SK-N-SH (cell line): ENCODE data around the gene LTB4R. TPM values are rescaled to one million over a fixed set of nuclear protein-coding genes. Genes with fewer than 3 reads are reported as not detected.

Source experiments
- CTCF ChIA-PET: fragments of 300-600, 350-600 bp; formaldehyde crosslinking; extraction: SDS; loops from one replicate; lab custom pipeline; 2021; lab: Yijun Ruan, JAX
- POLR2A ChIA-PET: fragments of 350-600 bp; sonication (Branson Sonifier 250); formaldehyde crosslinking; extraction: SDS; loops from one replicate; lab custom pipeline; 2020; ENCODE audit warnings: antibody characterized with exemption, inconsistent platforms; lab: Yijun Ruan, JAX
- DNase-seq: peaks from one replicate; pipeline ENCODE4 v3.0.0; 2012
- H2AFZ ChIP-seq: fragments of 200-600 bp; sonication (generic); 2 replicates; pipeline ENCODE4 v1.8.1; 2016; ENCODE audit warnings: antibody characterized with exemption, mild to moderate bottlenecking, low read depth
- H3F3A ChIP-seq: fragments of 200-600 bp; sonication (generic); replicated peaks from 2 replicates; pipeline ENCODE3; 2016; ENCODE audit warnings: antibody characterized with exemption, mild to moderate bottlenecking; ENCODE audit not compliant: insufficient read depth
- H3K27ac ChIP-seq, 2 experiments: fragments of 200-500 bp in 1 of 2; fragments of 200-600 bp in 1 of 2; sonication (Bioruptor generic) in 1 of 2; sonication (generic), shearing (Covaris generic) in 1 of 2; 2 replicates each; pipeline versions ENCODE4 v1.5.1 to v1.6.1; 2014 to 2016; ENCODE audit warnings: low read depth in 2 of 2, inconsistent platforms in 1 of 2, low read length in 1 of 2, mild to moderate bottlenecking in 1 of 2, mixed read lengths in 1 of 2
- H3K27me3 ChIP-seq: fragments of 200-600 bp; sonication (generic), shearing (Covaris generic); 2 replicates; pipeline ENCODE4 v1.6.1; 2016; ENCODE audit warnings: mixed run types; ENCODE audit not compliant: insufficient read depth
- H3K36me3 ChIP-seq, 2 experiments: fragments of 200-500 bp in 1 of 2; fragments of 200-600 bp in 1 of 2; sonication (Bioruptor generic) in 1 of 2; sonication (generic) in 1 of 2; replicated peaks in 1 of 2; 2 replicates each; pipeline versions ENCODE3 to v1.5.1; 2014 to 2016; ENCODE audit warnings: low read length in 1 of 2, mild to moderate bottlenecking in 1 of 2; ENCODE audit not compliant: insufficient read depth in 2 of 2, control insufficient read depth in 1 of 2
- H3K4me1 ChIP-seq, 2 experiments: fragments of 200-500 bp in 1 of 2; fragments of 200-600 bp in 1 of 2; sonication (Bioruptor generic) in 1 of 2; sonication (generic), shearing (Covaris generic) in 1 of 2; 2 replicates each; pipeline versions ENCODE4 v1.5.1 to v1.6.1; 2014 to 2016; ENCODE audit warnings: low read depth in 1 of 2, low read length in 1 of 2, mixed run types in 1 of 2; ENCODE audit not compliant: insufficient read depth in 2 of 2, control insufficient read depth in 1 of 2
- H3K4me2 ChIP-seq: fragments of 200-600 bp; sonication (generic), shearing (Covaris generic); 2 replicates; pipeline ENCODE4 v1.6.1; 2017; ENCODE audit warnings: mixed run types
- H3K4me3 ChIP-seq, 2 experiments: fragments of 200-500 bp in 1 of 2; fragments of 200-600 bp in 1 of 2; sonication (Bioruptor generic) in 1 of 2; sonication (generic), shearing (Covaris generic) in 1 of 2; 2 replicates each; pipeline versions ENCODE4 v1.5.1 to v1.8.1; 2014 to 2016; ENCODE audit warnings: low read depth in 2 of 2, inconsistent platforms in 1 of 2, low read length in 1 of 2, mild to moderate bottlenecking in 1 of 2, mixed read lengths in 1 of 2, moderate library complexity in 1 of 2
- H3K79me2 ChIP-seq: fragments of 200-600 bp; sonication (generic); 2 replicates; pipeline ENCODE4 v1.8.1; 2017; ENCODE audit warnings: mild to moderate bottlenecking; ENCODE audit not compliant: insufficient read depth
- H3K9ac ChIP-seq: fragments of 200-600 bp; sonication (generic); 2 replicates; pipeline ENCODE4 v1.6.1; 2017; ENCODE audit warnings: mixed run types
- H3K9me2 ChIP-seq: fragments of 200-600 bp; sonication (generic); 2 replicates; pipeline ENCODE4 v1.6.1; 2017; ENCODE audit warnings: mixed run types
- H3K9me3 ChIP-seq: fragments of 200-600 bp; sonication (generic); 2 replicates; pipeline ENCODE4 v1.6.1; 2017; ENCODE audit warnings: mixed run types, mild to moderate bottlenecking, moderate library complexity
- H4K20me1 ChIP-seq: fragments of 200-600 bp; sonication (generic); 2 replicates; pipeline ENCODE4 v1.6.1; 2017; ENCODE audit warnings: mild to moderate bottlenecking, mixed run types; ENCODE audit not compliant: insufficient read depth
- CTCF ChIP-seq: fragments of 200-600 bp; sonication (generic); IDR thresholded peaks from 2 replicates; pipeline ENCODE4 v1.6.1; 2017; ENCODE audit warnings: antibody characterized with exemption, mild to moderate bottlenecking, moderate library complexity
- EP300 ChIP-seq, 2 experiments: IDR thresholded peaks; 2 replicates each; pipeline versions ENCODE4 v1.4.0 to v1.6.1; 2012; ENCODE audit warnings: borderline replicate concordance in 1 of 2, low read depth in 1 of 2, low read length in 1 of 2
- EZH2phosphoT487 ChIP-seq: fragments of 200-600 bp; sonication (generic); IDR thresholded peaks from 2 replicates; pipeline ENCODE4 v1.6.1; 2017; ENCODE audit warnings: low read depth, mixed run types, mild to moderate bottlenecking, antibody characterized with exemption, moderate library complexity, borderline replicate concordance
- FOSL2 ChIP-seq: IDR thresholded peaks from 2 replicates; pipeline ENCODE4 v1.4.0; 2012; ENCODE audit warnings: low read depth, mild to moderate bottlenecking, moderate library complexity, borderline replicate concordance
- GATA2 ChIP-seq: sonication (generic); formaldehyde crosslinking; IDR thresholded peaks from 2 replicates; pipeline ENCODE4 v1.5.0; 2020; ENCODE audit warnings: mild to moderate bottlenecking, missing genetic modification reagents
- NRF1 ChIP-seq: IDR thresholded peaks from 2 replicates; pipeline ENCODE4 v1.6.1; 2012; ENCODE audit warnings: low read depth, mild to moderate bottlenecking, low read length
- POLR2AphosphoS5 ChIP-seq: IDR thresholded peaks from 2 replicates; pipeline ENCODE4 v1.6.1; 2012; ENCODE audit warnings: low read depth, low read length
- RAD21 ChIP-seq: IDR thresholded peaks from 2 replicates; pipeline ENCODE4 v1.6.1; 2012; ENCODE audit warnings: mild to moderate bottlenecking, low read length
- REST ChIP-seq: IDR thresholded peaks from 2 replicates; pipeline ENCODE4 v1.6.1; 2012; ENCODE audit warnings: mild to moderate bottlenecking, low read depth, low read length, moderate library complexity
- RFX5 ChIP-seq: IDR thresholded peaks from 2 replicates; pipeline ENCODE4 v1.6.1; 2012; ENCODE audit warnings: mild to moderate bottlenecking, improper control_type of control experiment, low read length
- RXRA ChIP-seq: IDR thresholded peaks from 2 replicates; pipeline ENCODE4 v1.4.0; 2012; ENCODE audit warnings: low read depth, mild to moderate bottlenecking, borderline replicate concordance
- SMC3 ChIP-seq: IDR thresholded peaks from 2 replicates; pipeline ENCODE4 v1.6.1; 2012; ENCODE audit warnings: low read depth, low read length, improper control_type of control experiment
- USF2 ChIP-seq: fragments of 150-350 bp; IDR thresholded peaks from 2 replicates; pipeline ENCODE4 v1.6.1; 2017; ENCODE audit warnings: antibody characterized with exemption, low read length, low read depth, borderline replicate concordance
- WGBS: methylation state at CpG from one replicate; pipeline ENCODE4 v1.1.6; 2017; ENCODE audit warnings: low lambda C conversion rate; 5-methylcytosine and 5-hydroxymethylcytosine counted together
- polyA plus RNA-seq, 3 experiments: library from polyadenylated mRNA; depleted of rRNA; stranded (reverse); fragments of >200 nt; gene quantifications; 2 replicates each; pipeline ENCODE4 v1.2.3, GENCODE V29; 2012
- TF ChIP-seq, protein P1 (sequence below): IDR thresholded peaks from 2 replicates; pipeline ENCODE4; 2012
- TF ChIP-seq, protein P2 (sequence below): IDR thresholded peaks from 2 replicates; pipeline ENCODE4 v1.4.0; 2012; ENCODE audit warnings: low read depth, borderline replicate concordance
- TF ChIP-seq, protein P3 (sequence below): fragments of 150-350 bp; IDR thresholded peaks from 2 replicates; pipeline ENCODE4 v1.6.1; 2016; ENCODE audit warnings: mild to moderate bottlenecking, low read depth, low read length

LTB4R gene
- polyA plus RNA-seq, 1 of the 3 experiments (the other 2 are of a cell fraction): 11.9 TPM

GRCh38 chr14:24272467-24272866 lies 38.8 kb upstream of the LTB4R start:
- H3K27me3 ChIP-seq: no peaks in the 10 kb centered on the region
- WGBS: 79% methylated on average over 2 of the region's 2 CpGs
- H3K9me2 ChIP-seq: no peaks in the 10 kb centered on the region
- no peaks in the 10 kb centered on the region for H3F3A ChIP-seq
- no peak; the same call in 1 of the 2 replicates for TF ChIP-seq CTCF
- no peak for TF ChIP-seq GATA2
- no peak for TF ChIP-seq NRF1
- no peak for TF ChIP-seq EP300 (IDR thresholded peaks at IDR 0.05; ENCODE audit: borderline replicate concordance in 1 of 2, low read depth in 1 of 2, low read length in 1 of 2)
- no peak for TF ChIP-seq RXRA
- TF ChIP-seq RFX5: no peak
- TF ChIP-seq, protein P1, sequence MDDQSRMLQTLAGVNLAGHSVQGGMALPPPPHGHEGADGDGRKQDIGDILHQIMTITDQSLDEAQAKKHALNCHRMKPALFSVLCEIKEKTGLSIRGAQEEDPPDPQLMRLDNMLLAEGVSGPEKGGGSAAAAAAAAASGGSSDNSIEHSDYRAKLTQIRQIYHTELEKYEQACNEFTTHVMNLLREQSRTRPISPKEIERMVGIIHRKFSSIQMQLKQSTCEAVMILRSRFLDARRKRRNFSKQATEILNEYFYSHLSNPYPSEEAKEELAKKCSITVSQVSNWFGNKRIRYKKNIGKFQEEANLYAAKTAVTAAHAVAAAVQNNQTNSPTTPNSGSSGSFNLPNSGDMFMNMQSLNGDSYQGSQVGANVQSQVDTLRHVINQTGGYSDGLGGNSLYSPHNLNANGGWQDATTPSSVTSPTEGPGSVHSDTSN: no peak
- no peak for TF ChIP-seq POLR2AphosphoS5
- TF ChIP-seq, protein P2, sequence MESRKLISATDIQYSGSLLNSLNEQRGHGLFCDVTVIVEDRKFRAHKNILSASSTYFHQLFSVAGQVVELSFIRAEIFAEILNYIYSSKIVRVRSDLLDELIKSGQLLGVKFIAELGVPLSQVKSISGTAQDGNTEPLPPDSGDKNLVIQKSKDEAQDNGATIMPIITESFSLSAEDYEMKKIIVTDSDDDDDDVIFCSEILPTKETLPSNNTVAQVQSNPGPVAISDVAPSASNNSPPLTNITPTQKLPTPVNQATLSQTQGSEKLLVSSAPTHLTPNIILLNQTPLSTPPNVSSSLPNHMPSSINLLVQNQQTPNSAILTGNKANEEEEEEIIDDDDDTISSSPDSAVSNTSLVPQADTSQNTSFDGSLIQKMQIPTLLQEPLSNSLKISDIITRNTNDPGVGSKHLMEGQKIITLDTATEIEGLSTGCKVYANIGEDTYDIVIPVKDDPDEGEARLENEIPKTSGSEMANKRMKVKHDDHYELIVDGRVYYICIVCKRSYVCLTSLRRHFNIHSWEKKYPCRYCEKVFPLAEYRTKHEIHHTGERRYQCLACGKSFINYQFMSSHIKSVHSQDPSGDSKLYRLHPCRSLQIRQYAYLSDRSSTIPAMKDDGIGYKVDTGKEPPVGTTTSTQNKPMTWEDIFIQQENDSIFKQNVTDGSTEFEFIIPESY: no peak
- TF ChIP-seq FOSL2: no peak
- TF ChIP-seq EZH2phosphoT487: no peak
- TF ChIP-seq, protein P3, sequence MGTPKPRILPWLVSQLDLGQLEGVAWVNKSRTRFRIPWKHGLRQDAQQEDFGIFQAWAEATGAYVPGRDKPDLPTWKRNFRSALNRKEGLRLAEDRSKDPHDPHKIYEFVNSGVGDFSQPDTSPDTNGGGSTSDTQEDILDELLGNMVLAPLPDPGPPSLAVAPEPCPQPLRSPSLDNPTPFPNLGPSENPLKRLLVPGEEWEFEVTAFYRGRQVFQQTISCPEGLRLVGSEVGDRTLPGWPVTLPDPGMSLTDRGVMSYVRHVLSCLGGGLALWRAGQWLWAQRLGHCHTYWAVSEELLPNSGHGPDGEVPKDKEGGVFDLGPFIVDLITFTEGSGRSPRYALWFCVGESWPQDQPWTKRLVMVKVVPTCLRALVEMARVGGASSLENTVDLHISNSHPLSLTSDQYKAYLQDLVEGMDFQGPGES: no peak
- no peak for TF ChIP-seq REST
- TF ChIP-seq SMC3: no peak
- no peak for TF ChIP-seq RAD21
- TF ChIP-seq USF2: no peak
- H3K27ac ChIP-seq: no peak overlapping the region
- no peak overlapping the region for H3K4me3 ChIP-seq
- no peak overlapping the region for H3K9ac ChIP-seq
- no peak for DNase-seq
- ChIA-PET POLR2A (interaction anchor here (0.6 kb wide), 1 partner anchor 1201 kb away, joined by 3 read pairs; no protein-coding TSS in a partner anchor), CTCF (interaction anchor here (0.7 to 4.9 kb wide), 4 partner anchors 11 to 50 kb away, joined by 4 to 37 read pairs (median 13); partner anchors contain the start of gene TINF2)
- no peaks in the 10 kb centered on the region for H4K20me1 ChIP-seq
- H2AFZ ChIP-seq: no peak overlapping the region
- H3K79me2 ChIP-seq: no peaks in the 10 kb centered on the region; the same call in 1 of the 2 replicates
- H3K4me1 ChIP-seq: peaks cover 6 to 10% of the 10 kb centered on the region in 2 experiments; a peak in 2 of 4 replicates
- H3K36me3 ChIP-seq: peaks cover 0 to 15% of the 10 kb centered on the region in 2 experiments
- H3K4me2 ChIP-seq: no peak overlapping the region
- no peaks in the 10 kb centered on the region for H3K9me3 ChIP-seq
